ENCODE data around the gene PTPRK.

The PTPRK gene

DNA sequence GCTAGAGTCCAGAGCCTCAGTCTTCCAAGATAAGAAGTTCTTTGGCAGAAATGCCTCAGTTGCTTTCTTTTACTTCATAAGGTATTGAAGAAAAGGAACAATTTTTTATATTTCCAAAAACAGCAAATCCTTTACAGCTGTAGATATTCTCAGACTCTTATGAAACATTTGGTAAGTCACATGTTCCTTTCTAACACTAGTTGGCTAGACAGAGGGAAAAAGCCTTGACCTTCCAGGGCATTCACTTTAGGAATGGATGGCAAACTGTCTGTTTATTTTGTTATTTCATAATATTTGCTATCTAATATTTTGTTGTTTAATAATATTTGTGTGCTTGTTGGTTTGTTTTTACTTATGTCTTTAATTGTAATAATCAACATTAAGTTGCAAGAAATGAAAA is 140.8 kb downstream of the PTPRK start:
- no peak for DNase-seq

GRCh38 chr6:128376952-128377503 is 143.4 kb downstream of the PTPRK start:
- DNase-seq, result no peak

DNA sequence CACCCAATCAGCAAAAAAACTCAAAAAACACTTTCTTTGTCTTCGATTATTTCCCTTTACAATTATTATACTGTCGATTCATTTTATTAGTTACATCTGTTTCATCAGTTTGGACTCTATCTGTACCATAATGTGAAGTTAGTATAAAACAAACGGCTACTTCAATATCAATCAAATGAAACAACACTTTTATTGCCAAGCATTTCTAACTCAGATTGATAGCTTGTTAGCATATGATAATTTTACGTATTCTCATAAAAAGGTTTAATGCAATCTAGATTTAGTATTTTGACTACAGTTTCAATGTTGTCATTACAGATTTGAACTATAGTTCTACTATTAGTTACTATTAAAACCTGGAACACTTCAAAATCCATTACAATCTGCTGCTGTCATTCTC is 149.3 kb downstream of the PTPRK start:
- DNase-seq, result no peak

DNA sequence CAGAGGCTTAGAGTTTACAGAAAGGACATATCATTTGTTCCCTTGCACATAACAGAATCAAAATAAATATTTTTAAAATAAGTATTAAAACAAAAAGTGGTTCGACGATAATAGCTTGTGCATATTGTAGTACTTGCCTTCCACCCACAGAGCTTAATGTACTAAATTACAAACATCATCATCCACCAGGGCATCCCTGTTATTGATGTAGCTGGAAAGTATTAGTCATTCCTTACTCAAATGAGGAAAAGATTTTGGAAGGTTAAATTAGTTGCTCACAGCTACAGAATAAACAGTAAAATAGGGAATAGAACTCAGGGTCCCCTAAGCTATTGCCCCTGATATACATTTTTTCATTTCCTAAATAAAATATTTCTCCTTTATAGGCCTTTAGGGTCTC is 150.3 kb downstream of the PTPRK start:
- DNase-seq, result no peak

- no peak for DNase-seq
Observed at GRCh38 chr6:128368213-128368944, 152.0 kb downstream of the PTPRK start.

DNA sequence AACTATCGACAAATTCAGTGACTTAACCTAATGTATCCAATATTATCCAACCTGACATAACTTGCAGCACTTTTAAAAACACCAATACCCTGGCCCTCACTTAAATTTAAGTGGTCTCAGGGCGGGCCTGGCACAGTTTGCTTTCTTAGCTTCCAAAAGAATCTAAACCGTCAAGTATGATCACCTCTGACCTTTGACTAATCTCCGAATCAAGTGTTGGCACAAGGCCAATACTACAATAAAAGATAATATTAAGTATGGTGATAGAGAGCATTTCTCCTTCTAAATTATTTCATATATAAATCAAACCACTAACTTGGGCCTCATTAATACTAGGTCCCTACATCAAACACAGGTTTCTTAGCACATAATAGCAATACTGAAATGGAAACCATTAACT is 153.0 kb downstream of the PTPRK start:
- DNase-seq, result no peak

DNA sequence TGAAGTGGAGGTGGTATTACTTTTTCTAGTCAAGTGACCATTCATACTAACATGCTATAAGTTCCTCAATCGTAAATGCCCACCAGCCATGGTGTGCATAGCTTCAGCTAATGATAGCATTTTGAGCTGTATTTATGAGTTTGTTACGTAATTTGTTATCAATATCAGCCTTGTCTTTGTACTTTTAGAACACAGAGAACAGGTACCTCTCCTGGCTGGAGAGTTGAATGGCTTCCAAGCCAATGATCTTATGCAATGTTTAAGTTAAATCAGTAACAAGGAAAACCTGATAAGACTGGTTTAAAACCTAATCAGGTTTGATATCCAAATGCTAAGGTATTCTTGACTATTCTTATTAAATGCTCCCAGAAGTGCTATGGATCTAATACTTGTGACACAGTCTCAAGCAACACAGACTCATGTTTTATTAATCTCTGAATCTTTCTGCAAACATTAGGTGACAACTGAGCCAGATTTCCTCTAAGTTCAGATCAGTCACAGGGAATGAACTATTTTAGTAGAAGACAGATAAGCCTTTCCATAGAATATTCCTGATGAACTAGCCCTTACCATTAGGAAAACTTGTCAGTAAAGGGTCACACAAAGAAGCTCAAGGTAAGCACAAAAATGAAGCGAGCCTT is 154.8 kb downstream of the PTPRK start:
- DNase-seq, result no peak

- no peak for DNase-seq
Observed at GRCh38 chr6:128364766-128365519, 155.5 kb downstream of the PTPRK start.

GRCh38 chr6:128363020-128363813 is 157.2 kb downstream of the PTPRK start:
- DNase-seq, result no peak

DNA sequence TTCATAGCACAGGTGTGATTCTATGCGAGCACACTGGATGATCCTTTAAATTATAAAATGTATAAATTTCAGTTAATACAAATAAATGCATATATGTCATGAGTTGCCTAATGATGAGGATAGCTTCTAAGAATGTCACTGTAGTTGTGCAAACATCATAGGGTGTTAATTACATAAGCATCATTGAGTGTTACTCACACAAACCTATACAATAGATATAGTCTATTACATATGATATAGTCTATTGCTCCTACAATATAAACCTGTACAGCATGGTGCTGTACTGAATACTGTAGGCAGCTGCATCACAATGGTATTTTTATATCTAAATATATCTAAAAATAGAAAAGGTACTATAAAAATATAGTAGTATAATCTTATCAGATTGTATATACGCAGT is 159.0 kb downstream of the PTPRK start:
- DNase-seq, result no peak

DNA sequence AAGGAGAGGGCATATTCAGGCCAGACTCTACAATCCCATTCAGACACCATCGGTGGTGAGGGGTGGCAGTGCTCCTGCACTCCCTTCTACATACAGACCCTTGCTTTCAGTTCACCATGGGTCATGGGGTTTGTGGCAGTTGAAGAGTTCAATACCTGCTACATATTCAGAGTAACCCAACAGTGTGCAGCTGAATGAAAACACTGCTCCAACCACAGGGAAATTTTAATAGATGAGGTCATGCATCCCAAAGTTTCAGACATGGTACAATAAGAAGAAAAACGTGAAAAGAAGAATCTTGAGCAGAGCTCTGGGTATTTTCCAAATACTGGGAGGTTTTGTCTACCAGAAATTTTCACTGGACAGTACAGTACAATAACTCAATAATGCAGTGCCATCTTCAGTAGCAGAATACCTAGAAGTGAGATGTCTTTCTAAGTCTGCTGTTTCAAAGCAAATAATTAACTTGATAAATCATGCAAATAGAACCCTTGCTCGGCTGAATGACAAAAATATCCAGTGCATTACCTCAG is 162.1 kb downstream of the PTPRK start:
- DNase-seq, result no peak

- no peak for DNase-seq
Observed at GRCh38 chr6:128357392-128358130, 162.8 kb downstream of the PTPRK start.

GRCh38 chr6:128352366-128352765 is 168.0 kb downstream of the PTPRK start:
- DNase-seq, result no peak

DNA sequence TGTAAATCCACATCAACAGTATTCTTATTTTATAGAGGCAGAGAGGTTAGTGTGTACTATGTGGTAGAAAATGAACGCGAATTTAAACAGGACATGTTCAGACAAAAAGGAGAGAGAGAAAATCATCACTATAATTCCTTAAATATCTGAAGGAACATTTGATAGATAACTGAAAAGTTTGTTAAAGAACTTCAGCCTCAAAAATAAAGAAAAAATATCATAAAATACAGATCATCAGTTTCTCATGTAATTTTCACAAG is 169.2 kb downstream of the PTPRK start:
- no peak for DNase-seq

GRCh38 chr6:128350416-128351254 is 169.8 kb downstream of the PTPRK start:
- no peak for DNase-seq

DNA sequence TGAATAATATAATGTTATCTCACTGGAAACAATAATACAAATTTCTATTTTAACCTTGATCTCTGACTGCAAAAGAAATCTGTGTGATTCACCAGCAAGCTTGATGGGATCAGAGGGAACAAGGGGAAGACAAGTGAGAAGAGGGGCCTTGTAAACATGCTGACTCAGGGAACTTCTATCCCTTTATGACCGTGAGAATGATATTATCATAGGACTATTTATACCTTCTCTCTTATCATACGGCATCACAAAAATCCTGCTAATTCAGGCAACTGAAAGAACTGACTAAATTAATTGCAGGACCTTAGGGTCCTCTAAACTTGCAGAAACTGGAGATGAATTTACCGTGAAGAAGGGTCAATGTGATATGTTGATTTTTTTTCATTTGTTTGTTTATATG is 173.3 kb downstream of the PTPRK start:
- no peak for DNase-seq

DNA sequence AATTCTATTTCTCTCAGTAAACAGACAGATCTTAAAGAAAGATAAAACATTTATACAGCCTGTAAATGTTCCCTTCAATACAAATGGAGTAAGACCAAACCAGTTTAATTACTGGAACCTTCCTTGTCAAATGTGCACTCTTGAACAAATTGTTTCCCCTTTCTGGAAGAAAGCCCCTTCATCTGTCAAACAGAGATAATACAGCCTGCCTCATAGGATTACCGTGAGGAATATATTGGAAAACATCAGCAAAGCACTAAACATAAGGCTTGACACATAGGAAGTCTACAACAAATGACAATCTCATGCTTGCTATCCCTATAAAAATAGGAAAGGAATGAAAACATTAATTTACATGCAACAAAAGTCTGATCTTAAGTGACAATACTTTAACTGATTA is 173.8 kb downstream of the PTPRK start:
- no peak for DNase-seq

DNA sequence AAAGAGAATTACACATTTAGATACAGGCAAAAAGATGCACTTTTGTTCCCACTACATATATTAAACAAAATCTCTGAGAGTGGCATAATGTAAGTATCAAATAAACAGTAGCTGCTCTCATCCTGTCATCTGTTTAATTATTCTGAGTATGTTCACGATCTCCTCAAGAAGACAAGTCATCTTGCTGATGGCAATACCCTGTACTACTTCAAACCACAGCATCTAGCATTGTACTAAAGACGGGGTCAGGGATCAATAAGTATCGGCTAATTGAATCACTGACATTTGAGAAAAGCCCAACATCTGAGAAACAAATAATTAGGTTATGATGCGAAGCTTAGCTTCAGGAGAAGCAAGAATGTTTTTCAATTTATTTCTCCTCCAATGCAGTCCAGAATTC is 175.1 kb downstream of the PTPRK start:
- no peak for DNase-seq

- no peak for DNase-seq
Observed at GRCh38 chr6:128343706-128344105, 176.7 kb downstream of the PTPRK start.

- DNase-seq, result no peak
Observed at GRCh38 chr6:128339635-128340450, 180.6 kb downstream of the PTPRK start.
